IPS-15b (cell line): ENCODE results near the gene PLIN5.

Experiments used
- H3K27me3 ChIP-seq: one replicate; pipeline ENCODE4 v1.6.1; 2013; ENCODE audit warnings: low read length; ENCODE audit not compliant: control insufficient read depth, insufficient read depth
- H3K36me3 ChIP-seq: one replicate; pipeline ENCODE4 v1.6.1; 2013; ENCODE audit warnings: low read length; ENCODE audit not compliant: control insufficient read depth, insufficient read depth
- H3K4me1 ChIP-seq: one replicate; pipeline ENCODE4 v1.6.1; 2013; ENCODE audit warnings: mild to moderate bottlenecking, low read length; ENCODE audit not compliant: control insufficient read depth, insufficient read depth
- H3K4me3 ChIP-seq: one replicate; pipeline ENCODE4 v1.5.1; 2013; ENCODE audit warnings: low read depth, low read length
- H3K9ac ChIP-seq: one replicate; pipeline ENCODE4 v1.6.1; 2013; ENCODE audit warnings: low read depth, mild to moderate bottlenecking, low read length
- H3K9me3 ChIP-seq: one replicate; pipeline ENCODE4 v1.6.1; 2013; ENCODE audit warnings: mild to moderate bottlenecking, low read length; ENCODE audit not compliant: control insufficient read depth, insufficient read depth

Gene PLIN5

GRCh38 chr19:4504297-4504701 is 30.7 kb downstream of the PLIN5 start:
- Histone ChIP-seq H3K4me3 (no peak overlapping the region), H3K4me1 (no peaks in the 10 kb centered on the region), H3K9me3 (no peaks in the 10 kb centered on the region), H3K36me3 (peaks cover 46% of the 10 kb centered on the region), H3K9ac (no peak overlapping the region), H3K27me3 (no peaks in the 10 kb centered on the region)

- Histone ChIP-seq H3K27me3 (no peaks in the 10 kb centered on the region), H3K9me3 (no peaks in the 10 kb centered on the region), H3K36me3 (peaks cover 46% of the 10 kb centered on the region), H3K4me1 (no peaks in the 10 kb centered on the region), H3K4me3 (no peak overlapping the region), H3K9ac (no peak overlapping the region)
These were observed 31.2 kb downstream of the PLIN5 start for GRCh38 chr19:4503825-4504170.

- no peak overlapping the region for H3K9ac ChIP-seq
- no peak overlapping the region for H3K4me3 ChIP-seq
- no peaks in the 10 kb centered on the region for H3K27me3 ChIP-seq
- no peaks in the 10 kb centered on the region for H3K4me1 ChIP-seq
- H3K9me3 ChIP-seq = no peaks in the 10 kb centered on the region
- H3K36me3 ChIP-seq = peaks cover 51% of the 10 kb centered on the region
These were observed 31.7 kb downstream of the PLIN5 start for GRCh38 chr19:4503132-4503824.

GRCh38 chr19:4502282-4503131 is 32.5 kb downstream of the PLIN5 start:
- H3K4me1 ChIP-seq = no peaks in the 10 kb centered on the region
- peaks cover 59% of the 10 kb centered on the region for H3K36me3 ChIP-seq
- H3K9ac ChIP-seq = no peak overlapping the region
- H3K4me3 ChIP-seq = no peak overlapping the region
- no peaks in the 10 kb centered on the region for H3K9me3 ChIP-seq
- H3K27me3 ChIP-seq = no peaks in the 10 kb centered on the region

- Histone ChIP-seq H3K27me3 (no peaks in the 10 kb centered on the region), H3K9me3 (no peaks in the 10 kb centered on the region), H3K36me3 (peaks cover 62% of the 10 kb centered on the region), H3K9ac (no peak overlapping the region), H3K4me1 (no peaks in the 10 kb centered on the region), H3K4me3 (no peak overlapping the region)
These were observed 33.3 kb downstream of the PLIN5 start for GRCh38 chr19:4501691-4502090.

- no peak overlapping the region for H3K9ac ChIP-seq
- H3K36me3 ChIP-seq = peaks cover 67% of the 10 kb centered on the region
- no peaks in the 10 kb centered on the region for H3K4me1 ChIP-seq
- no peaks in the 10 kb centered on the region for H3K27me3 ChIP-seq
- H3K4me3 ChIP-seq = no peak overlapping the region
- no peaks in the 10 kb centered on the region for H3K9me3 ChIP-seq
These were observed 34.0 kb downstream of the PLIN5 start for GRCh38 chr19:4500841-4501591.

GRCh38 chr19:4499855-4500254 is 35.2 kb downstream of the PLIN5 start:
- H3K36me3 ChIP-seq = peaks cover 66% of the 10 kb centered on the region

GRCh38 chr19:4499318-4499717 is 35.7 kb downstream of the PLIN5 start:
- Histone ChIP-seq H3K4me3 (no peak overlapping the region), H3K36me3 (peaks cover 68% of the 10 kb centered on the region), H3K27me3 (no peaks in the 10 kb centered on the region), H3K4me1 (no peaks in the 10 kb centered on the region), H3K9me3 (no peaks in the 10 kb centered on the region), H3K9ac (no peak overlapping the region)

More at GRCh38 chr19:4499855-4500254, 35.2 kb downstream of the PLIN5 start:
- no peaks in the 10 kb centered on the region for H3K4me1 ChIP-seq
- H3K9ac ChIP-seq = no peak overlapping the region
- no peak overlapping the region for H3K4me3 ChIP-seq
- H3K27me3 ChIP-seq = no peaks in the 10 kb centered on the region
- H3K9me3 ChIP-seq = no peaks in the 10 kb centered on the region

GRCh38 chr19:4498694-4499093 is 36.3 kb downstream of the PLIN5 start:
- H3K9ac ChIP-seq = no peak overlapping the region
- H3K27me3 ChIP-seq = no peaks in the 10 kb centered on the region
- peaks cover 72% of the 10 kb centered on the region for H3K36me3 ChIP-seq
- no peak overlapping the region for H3K4me3 ChIP-seq
- H3K9me3 ChIP-seq = no peaks in the 10 kb centered on the region
- no peaks in the 10 kb centered on the region for H3K4me1 ChIP-seq

- no peak overlapping the region for H3K9ac ChIP-seq
- H3K9me3 ChIP-seq = no peaks in the 10 kb centered on the region
- H3K36me3 ChIP-seq = peaks cover 70% of the 10 kb centered on the region
- no peaks in the 10 kb centered on the region for H3K4me1 ChIP-seq
- no peaks in the 10 kb centered on the region for H3K27me3 ChIP-seq
- no peak overlapping the region for H3K4me3 ChIP-seq
These were observed 37.1 kb downstream of the PLIN5 start for GRCh38 chr19:4497770-4498389.

GRCh38 chr19:4496304-4496703 is 38.7 kb downstream of the PLIN5 start:
- Histone ChIP-seq H3K27me3 (no peaks in the 10 kb centered on the region), H3K36me3 (peaks cover 67% of the 10 kb centered on the region), H3K4me1 (no peaks in the 10 kb centered on the region), H3K4me3 (no peak overlapping the region), H3K9me3 (no peaks in the 10 kb centered on the region), H3K9ac (no peak overlapping the region)
